Activated naive CD8-positive, alpha-beta T cell (primary cell): ENCODE data around the gene WSCD2.

Experiments
- H3K27ac Mint-ChIP-seq: one replicate; pipeline ENCODE4 v1.8.0; 2021; ENCODE audit warnings: mixed read lengths
- H3K27me3 Mint-ChIP-seq: one replicate; pipeline ENCODE4 v1.8.0; 2021; ENCODE audit warnings: mixed read lengths
- H3K36me3 Mint-ChIP-seq: one replicate; pipeline ENCODE4 v1.8.0; 2021; ENCODE audit warnings: mixed read lengths
- H3K4me1 Mint-ChIP-seq: one replicate; pipeline ENCODE4 v1.8.0; 2021; ENCODE audit warnings: low read depth, mixed read lengths
- H3K4me3 Mint-ChIP-seq: one replicate; pipeline ENCODE4 v1.8.0; 2021; ENCODE audit warnings: mild to moderate bottlenecking, mixed read lengths
- H3K9me3 Mint-ChIP-seq: one replicate; pipeline ENCODE4 v1.8.0; 2021; ENCODE audit warnings: low read depth, mixed read lengths

WSCD2 gene

DNA sequence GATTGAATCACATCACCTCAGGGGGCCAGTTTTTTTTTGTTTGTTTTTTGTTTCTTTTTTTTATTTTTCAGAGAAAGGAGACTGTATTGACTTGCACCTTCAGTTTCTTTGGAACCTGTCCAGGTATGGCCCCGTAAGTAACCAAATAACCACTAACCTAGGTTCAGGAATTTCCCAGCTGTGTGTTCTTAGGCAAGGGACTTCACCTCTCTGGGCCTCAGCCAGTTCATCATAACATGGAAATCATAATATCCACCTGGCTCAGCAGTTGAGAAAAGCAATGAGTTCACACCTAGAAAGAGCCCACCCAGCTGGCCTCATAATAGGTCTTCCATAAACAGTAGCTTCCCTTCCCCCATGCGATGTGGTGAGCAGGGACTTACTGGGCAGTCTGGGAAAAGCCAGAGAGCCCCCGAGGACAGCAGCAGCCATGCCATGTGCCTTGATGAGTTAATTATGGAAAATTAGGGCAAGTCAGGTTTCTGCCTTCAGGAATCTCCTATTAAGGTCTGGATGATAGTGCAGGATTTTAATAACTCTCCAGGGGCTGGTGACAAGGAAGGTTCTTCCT, 27.4 kb upstream of the WSCD2 start:
- Mint-ChIP-seq H3K9me3 (no peaks in the 10 kb centered on the region), H3K4me1 (no peaks in the 10 kb centered on the region), H3K4me3 (no peak overlapping the region), H3K36me3 (no peaks in the 10 kb centered on the region), H3K27ac (no peak overlapping the region), H3K27me3 (peaks cover 6% of the 10 kb centered on the region)

- Mint-ChIP-seq H3K4me1 (no peaks in the 10 kb centered on the region), H3K27me3 (peaks cover 6% of the 10 kb centered on the region), H3K4me3 (no peak overlapping the region), H3K9me3 (no peaks in the 10 kb centered on the region), H3K36me3 (no peaks in the 10 kb centered on the region), H3K27ac (no peak overlapping the region)
Observed at GRCh38 chr12:108102363-108102762, 26.7 kb upstream of the WSCD2 start.

- Mint-ChIP-seq H3K4me1 (no peaks in the 10 kb centered on the region), H3K27ac (no peak overlapping the region), H3K36me3 (no peaks in the 10 kb centered on the region), H3K27me3 (peaks cover 7% of the 10 kb centered on the region), H3K9me3 (no peaks in the 10 kb centered on the region), H3K4me3 (no peak overlapping the region)
Observed at GRCh38 chr12:108103087-108103486, 26.0 kb upstream of the WSCD2 start.

- no peaks in the 10 kb centered on the region for H3K4me1 Mint-ChIP-seq
- no peaks in the 10 kb centered on the region for H3K36me3 Mint-ChIP-seq
- H3K4me3 Mint-ChIP-seq: no peak overlapping the region
- peaks cover 7% of the 10 kb centered on the region for H3K27me3 Mint-ChIP-seq
- H3K27ac Mint-ChIP-seq: no peak overlapping the region
- H3K9me3 Mint-ChIP-seq: no peaks in the 10 kb centered on the region
Observed at GRCh38 chr12:108103517-108103916, 25.6 kb upstream of the WSCD2 start.

GRCh38 chr12:108104657-108105056, 24.4 kb upstream of the WSCD2 start:
- Mint-ChIP-seq H3K4me3 (no peak overlapping the region), H3K27ac (no peak overlapping the region), H3K9me3 (no peaks in the 10 kb centered on the region), H3K4me1 (no peaks in the 10 kb centered on the region), H3K27me3 (peaks cover 7% of the 10 kb centered on the region), H3K36me3 (no peaks in the 10 kb centered on the region)

GRCh38 chr12:108106599-108106998, 22.5 kb upstream of the WSCD2 start:
- no peaks in the 10 kb centered on the region for H3K9me3 Mint-ChIP-seq
- no peak overlapping the region for H3K4me3 Mint-ChIP-seq
- no peak overlapping the region for H3K27ac Mint-ChIP-seq

GRCh38 chr12:108107293-108107692, 21.8 kb upstream of the WSCD2 start:
- no peak overlapping the region for H3K27ac Mint-ChIP-seq
- no peaks in the 10 kb centered on the region for H3K9me3 Mint-ChIP-seq
- no peaks in the 10 kb centered on the region for H3K4me1 Mint-ChIP-seq
- no peak overlapping the region for H3K4me3 Mint-ChIP-seq
- no peaks in the 10 kb centered on the region for H3K36me3 Mint-ChIP-seq
- H3K27me3 Mint-ChIP-seq: peaks cover 9% of the 10 kb centered on the region

More at GRCh38 chr12:108106599-108106998, 22.5 kb upstream of the WSCD2 start:
- Mint-ChIP-seq H3K27me3 (peaks cover 9% of the 10 kb centered on the region), H3K36me3 (no peaks in the 10 kb centered on the region), H3K4me1 (no peaks in the 10 kb centered on the region)

GRCh38 chr12:108109504-108109903, 19.6 kb upstream of the WSCD2 start:
- H3K4me3 Mint-ChIP-seq: no peak overlapping the region
- no peak overlapping the region for H3K27ac Mint-ChIP-seq
- peaks cover 7% of the 10 kb centered on the region for H3K27me3 Mint-ChIP-seq
- H3K36me3 Mint-ChIP-seq: no peaks in the 10 kb centered on the region
- no peaks in the 10 kb centered on the region for H3K4me1 Mint-ChIP-seq
- H3K9me3 Mint-ChIP-seq: no peaks in the 10 kb centered on the region

DNA sequence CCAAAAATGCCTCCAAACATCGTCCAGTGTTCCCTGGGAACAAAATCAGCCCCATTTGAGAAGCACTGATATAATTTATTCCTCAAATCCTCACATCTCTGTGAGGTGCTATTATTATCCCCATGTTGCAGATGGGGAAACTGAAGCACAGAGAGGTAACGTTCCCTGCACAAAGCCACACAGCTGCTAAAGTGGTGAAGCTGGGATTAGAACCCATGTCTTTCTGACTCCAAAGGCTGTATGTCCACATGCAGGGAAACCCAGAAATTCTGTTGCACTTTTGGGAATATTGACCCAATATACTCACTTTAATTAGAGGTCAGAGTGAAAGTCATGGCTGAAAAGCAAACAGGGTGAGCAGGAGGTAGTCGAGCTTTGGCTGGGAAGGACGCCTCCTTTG, 19.1 kb upstream of the WSCD2 start:
- Mint-ChIP-seq H3K27ac (no peak overlapping the region), H3K36me3 (no peaks in the 10 kb centered on the region), H3K4me1 (no peaks in the 10 kb centered on the region), H3K9me3 (no peaks in the 10 kb centered on the region), H3K4me3 (no peak overlapping the region), H3K27me3 (peaks cover 10% of the 10 kb centered on the region)

- no peaks in the 10 kb centered on the region for H3K36me3 Mint-ChIP-seq
- H3K27me3 Mint-ChIP-seq: peaks cover 11% of the 10 kb centered on the region
- H3K9me3 Mint-ChIP-seq: no peaks in the 10 kb centered on the region
- no peak overlapping the region for H3K4me3 Mint-ChIP-seq
- H3K27ac Mint-ChIP-seq: no peak overlapping the region
- H3K4me1 Mint-ChIP-seq: no peaks in the 10 kb centered on the region
Observed at GRCh38 chr12:108110844-108111243, 18.2 kb upstream of the WSCD2 start.

DNA sequence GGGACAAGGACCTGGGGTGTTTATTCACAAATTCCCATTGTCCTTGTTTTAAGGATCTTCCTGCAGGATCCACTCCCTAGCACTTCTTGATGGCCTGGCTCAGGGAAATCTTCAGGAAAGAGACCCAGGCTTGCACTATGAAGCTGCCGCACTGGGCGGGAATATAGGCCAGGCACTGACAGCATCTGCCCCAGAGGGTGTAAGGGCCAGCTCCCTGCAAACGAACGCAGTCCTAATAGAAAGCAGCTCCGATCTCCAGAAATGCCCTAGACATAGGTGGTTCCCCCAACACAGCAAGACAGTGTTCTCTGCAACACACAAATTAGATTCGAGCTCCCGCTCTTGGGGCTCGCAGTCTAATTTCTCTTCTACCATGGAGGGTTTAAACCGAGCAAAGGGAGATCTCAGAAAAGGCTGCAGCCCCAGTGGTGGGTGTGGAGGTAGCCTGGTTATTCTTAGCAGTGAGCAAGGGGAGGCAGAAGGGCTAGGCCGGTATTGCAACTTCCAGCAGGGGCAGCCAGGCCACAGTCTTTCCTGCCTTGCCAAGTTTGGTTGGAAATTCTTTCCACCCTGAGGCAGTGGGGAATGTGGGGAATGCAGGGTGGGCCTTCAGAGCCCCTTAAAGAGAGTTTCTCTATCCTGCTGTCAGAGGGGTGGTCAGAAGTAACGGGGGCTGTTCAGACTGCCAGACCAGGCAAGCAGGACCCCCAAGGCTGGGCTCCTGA, 16.1 kb upstream of the WSCD2 start:
- Mint-ChIP-seq H3K4me1 (no peaks in the 10 kb centered on the region), H3K27me3 (peaks cover 20% of the 10 kb centered on the region), H3K4me3 (no peak overlapping the region), H3K27ac (no peak overlapping the region), H3K36me3 (no peaks in the 10 kb centered on the region), H3K9me3 (no peaks in the 10 kb centered on the region)

- Mint-ChIP-seq H3K27ac (no peak overlapping the region), H3K4me1 (no peaks in the 10 kb centered on the region), H3K9me3 (no peaks in the 10 kb centered on the region), H3K27me3 (peaks cover 28% of the 10 kb centered on the region), H3K36me3 (no peaks in the 10 kb centered on the region), H3K4me3 (no peak overlapping the region)
Observed at GRCh38 chr12:108115123-108116121, 13.7 kb upstream of the WSCD2 start.

DNA sequence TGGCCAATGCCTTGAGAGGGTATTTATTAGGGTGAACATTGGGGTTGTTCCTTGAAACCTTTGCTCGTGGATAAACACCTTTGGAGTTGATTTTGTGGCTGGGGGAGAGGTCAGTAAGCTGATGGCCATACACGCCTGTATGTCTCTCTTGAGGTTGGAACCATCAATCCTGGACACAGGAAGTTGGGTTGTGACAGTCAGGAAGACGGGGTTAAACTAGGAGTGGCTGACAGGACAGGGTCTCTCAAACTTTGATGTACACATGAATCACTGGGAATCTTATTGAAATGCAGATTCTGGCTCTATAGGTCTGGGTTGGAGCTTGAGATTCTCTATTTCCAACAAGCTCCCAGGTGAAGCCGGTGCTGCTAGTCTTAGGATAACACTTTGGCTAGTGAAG, 12.8 kb upstream of the WSCD2 start:
- no peaks in the 10 kb centered on the region for H3K4me1 Mint-ChIP-seq
- no peaks in the 10 kb centered on the region for H3K9me3 Mint-ChIP-seq
- H3K36me3 Mint-ChIP-seq: no peaks in the 10 kb centered on the region
- H3K27ac Mint-ChIP-seq: no peak overlapping the region
- H3K27me3 Mint-ChIP-seq: peaks cover 32% of the 10 kb centered on the region
- no peak overlapping the region for H3K4me3 Mint-ChIP-seq

- H3K27me3 Mint-ChIP-seq: peaks cover 32% of the 10 kb centered on the region
- no peak overlapping the region for H3K27ac Mint-ChIP-seq
- no peak overlapping the region for H3K4me3 Mint-ChIP-seq
- H3K9me3 Mint-ChIP-seq: no peaks in the 10 kb centered on the region
- no peaks in the 10 kb centered on the region for H3K36me3 Mint-ChIP-seq
- no peaks in the 10 kb centered on the region for H3K4me1 Mint-ChIP-seq
Observed at GRCh38 chr12:108116699-108117098, 12.4 kb upstream of the WSCD2 start.
